ENCODE results near the gene PRSS23.

The PRSS23 gene, protein sequence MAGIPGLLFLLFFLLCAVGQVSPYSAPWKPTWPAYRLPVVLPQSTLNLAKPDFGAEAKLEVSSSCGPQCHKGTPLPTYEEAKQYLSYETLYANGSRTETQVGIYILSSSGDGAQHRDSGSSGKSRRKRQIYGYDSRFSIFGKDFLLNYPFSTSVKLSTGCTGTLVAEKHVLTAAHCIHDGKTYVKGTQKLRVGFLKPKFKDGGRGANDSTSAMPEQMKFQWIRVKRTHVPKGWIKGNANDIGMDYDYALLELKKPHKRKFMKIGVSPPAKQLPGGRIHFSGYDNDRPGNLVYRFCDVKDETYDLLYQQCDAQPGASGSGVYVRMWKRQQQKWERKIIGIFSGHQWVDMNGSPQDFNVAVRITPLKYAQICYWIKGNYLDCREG

DNA sequence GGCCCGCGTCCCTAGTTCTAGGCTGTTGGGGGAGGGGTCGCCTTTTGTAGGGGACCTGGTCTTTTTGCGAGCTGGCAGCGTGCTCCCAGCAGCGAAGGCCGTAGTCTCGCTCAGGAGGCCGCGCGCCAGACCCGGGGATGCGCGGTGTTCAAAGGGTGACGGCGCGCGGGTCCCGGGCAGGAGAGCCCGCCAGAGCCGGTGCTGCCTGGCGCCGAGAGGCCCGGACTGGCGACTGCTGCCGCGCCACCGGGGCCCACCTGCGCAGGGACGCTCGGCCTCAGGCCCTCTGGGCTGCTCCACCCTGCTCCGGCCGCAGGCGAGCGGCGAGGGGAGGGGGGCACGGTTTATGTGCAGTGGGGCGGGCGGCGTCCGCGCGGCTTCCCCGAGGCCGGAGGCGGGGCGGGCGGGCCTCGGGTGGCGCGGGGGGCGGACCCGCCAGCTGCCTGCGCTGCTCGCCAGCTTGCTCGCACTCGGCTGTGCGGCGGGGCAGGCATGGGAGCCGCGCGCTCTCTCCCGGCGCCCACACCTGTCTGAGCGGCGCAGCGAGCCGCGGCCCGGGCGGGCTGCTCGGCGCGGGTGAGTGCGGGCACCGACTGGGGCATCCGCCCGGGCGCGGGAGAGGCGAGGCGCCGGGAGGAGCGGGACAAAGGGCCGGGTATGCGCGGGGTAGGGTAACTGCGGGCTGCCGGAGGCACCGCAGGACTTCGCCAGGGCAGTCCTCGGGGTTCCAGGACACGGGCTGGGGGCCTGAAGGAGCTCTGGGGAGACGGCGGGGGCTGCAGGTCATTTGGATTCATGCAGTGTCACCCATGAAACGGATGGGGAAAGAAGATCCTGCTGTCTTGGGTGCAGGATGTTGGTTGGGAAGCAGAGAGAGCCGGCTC lies at the start of gene PRSS23:
Gene PRSS23 (plus strand): TSS at position 467 of the 884 bp plus-strand sequence. CDS start 7,102 bp downstream, outside the sequence.
- DNase-seq = no peak
- in situ Hi-C loops (cut with HindIII; ENCODE audit: low pct_ligation_motif_present, low sequenced_read_pairs) = no loop called here
- Histone ChIP-seq H3K27ac (peak within 1 kb of the TSS; percentile 90), H3K27me3 (replicated peaks) (no peaks in the 10 kb centered on the region), H3K36me3 (replicated peaks) (peaks cover 5% of the 10 kb centered on the region), H3K4me3 (ENCODE audit: low read depth, low read length) (peak within 1 kb of the TSS; percentile 84)
- TF ChIP-seq, protein P1, sequence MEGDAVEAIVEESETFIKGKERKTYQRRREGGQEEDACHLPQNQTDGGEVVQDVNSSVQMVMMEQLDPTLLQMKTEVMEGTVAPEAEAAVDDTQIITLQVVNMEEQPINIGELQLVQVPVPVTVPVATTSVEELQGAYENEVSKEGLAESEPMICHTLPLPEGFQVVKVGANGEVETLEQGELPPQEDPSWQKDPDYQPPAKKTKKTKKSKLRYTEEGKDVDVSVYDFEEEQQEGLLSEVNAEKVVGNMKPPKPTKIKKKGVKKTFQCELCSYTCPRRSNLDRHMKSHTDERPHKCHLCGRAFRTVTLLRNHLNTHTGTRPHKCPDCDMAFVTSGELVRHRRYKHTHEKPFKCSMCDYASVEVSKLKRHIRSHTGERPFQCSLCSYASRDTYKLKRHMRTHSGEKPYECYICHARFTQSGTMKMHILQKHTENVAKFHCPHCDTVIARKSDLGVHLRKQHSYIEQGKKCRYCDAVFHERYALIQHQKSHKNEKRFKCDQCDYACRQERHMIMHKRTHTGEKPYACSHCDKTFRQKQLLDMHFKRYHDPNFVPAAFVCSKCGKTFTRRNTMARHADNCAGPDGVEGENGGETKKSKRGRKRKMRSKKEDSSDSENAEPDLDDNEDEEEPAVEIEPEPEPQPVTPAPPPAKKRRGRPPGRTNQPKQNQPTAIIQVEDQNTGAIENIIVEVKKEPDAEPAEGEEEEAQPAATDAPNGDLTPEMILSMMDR (IDR thresholded peaks at IDR 0.05; ENCODE audit: low read depth, low read length, missing control alignments) = no peak

DNA sequence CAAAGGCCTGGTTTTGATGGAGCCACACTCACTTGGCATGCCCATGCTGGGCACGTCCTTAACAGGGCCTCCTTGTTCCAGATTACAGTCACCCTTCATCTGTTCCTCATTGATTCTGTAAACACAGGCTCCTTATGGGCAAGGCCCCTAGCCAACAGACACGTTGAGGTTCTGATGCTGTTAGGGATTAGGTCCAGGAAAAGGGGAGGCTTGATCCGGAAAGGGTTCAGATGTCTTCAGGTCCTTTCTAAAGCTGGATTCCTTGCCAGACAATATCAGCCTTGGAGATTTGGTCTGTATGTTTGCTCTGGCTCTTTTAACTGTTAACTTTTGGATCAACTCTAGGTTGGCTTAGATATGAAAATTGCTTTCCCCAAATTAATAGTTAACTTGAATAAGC lies 46.9 kb upstream of the PRSS23 start:
- Histone ChIP-seq H3K27ac (no peak overlapping the region), H3K4me3 (ENCODE audit: low read depth, low read length) (no peak overlapping the region), H3K36me3 (replicated peaks) (no peaks in the 10 kb centered on the region), H3K27me3 (replicated peaks) (no peaks in the 10 kb centered on the region)
- DNase-seq = no peak
- in situ Hi-C loops (cut with HindIII; ENCODE audit: low pct_ligation_motif_present, low sequenced_read_pairs) = no loop called here
- TF ChIP-seq, protein P1 (IDR thresholded peaks at IDR 0.05; ENCODE audit: low read depth, low read length, missing control alignments) = no peak

DNA sequence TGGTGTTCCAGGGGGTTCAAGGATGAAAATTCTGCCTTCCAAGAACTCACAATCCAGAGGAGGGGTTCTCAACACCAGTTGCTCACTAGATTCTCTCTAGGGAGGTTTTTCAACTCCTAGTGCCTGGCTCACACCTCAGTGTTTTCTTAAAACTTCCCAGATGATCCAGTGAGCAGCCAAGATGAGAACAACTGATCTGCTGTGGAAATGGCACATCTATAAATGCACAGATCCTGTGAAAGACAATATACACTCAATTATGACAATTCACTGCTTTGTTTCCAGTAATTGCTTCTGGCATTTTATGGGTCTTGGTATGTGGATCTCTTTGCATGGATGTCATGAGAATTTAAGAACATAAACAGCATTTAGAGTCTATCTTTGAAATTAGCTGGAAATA lies 45.2 kb upstream of the PRSS23 start:
- no peak overlapping the region for H3K4me3 ChIP-seq (ENCODE audit: low read depth, low read length)
- H3K27me3 ChIP-seq (replicated peaks) = no peaks in the 10 kb centered on the region
- no peaks in the 10 kb centered on the region for H3K36me3 ChIP-seq (replicated peaks)
- in situ Hi-C loops (cut with HindIII; ENCODE audit: low pct_ligation_motif_present, low sequenced_read_pairs) = no loop called here
- TF ChIP-seq, protein P1 (IDR thresholded peaks at IDR 0.05; ENCODE audit: low read depth, low read length, missing control alignments) = no peak
- no peak overlapping the region for H3K27ac ChIP-seq
- no peak for DNase-seq

DNA sequence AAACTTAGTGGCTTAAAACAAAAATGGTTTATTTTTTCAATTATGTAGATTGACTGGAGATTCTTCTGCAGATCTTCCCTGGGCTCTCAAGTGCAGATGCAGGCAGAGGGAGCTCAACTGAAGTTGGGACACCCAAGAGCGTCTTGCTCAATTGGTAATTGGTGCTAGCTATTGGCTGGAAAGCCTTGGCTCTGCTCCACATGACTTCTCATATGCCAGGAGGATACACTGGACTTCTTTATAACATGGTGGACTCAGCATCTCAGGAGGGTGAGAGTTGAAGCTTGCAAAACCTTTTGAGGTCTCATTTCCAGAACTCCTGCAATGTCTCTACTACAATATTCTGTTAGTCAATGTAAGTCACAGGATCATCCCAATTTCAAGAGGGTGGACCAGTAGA lies 42.2 kb upstream of the PRSS23 start:
- Histone ChIP-seq H3K27ac (no peak overlapping the region), H3K36me3 (replicated peaks) (no peaks in the 10 kb centered on the region), H3K27me3 (replicated peaks) (no peaks in the 10 kb centered on the region), H3K4me3 (ENCODE audit: low read depth, low read length) (no peak overlapping the region)
- DNase-seq = no peak
- TF ChIP-seq, protein P1 (IDR thresholded peaks at IDR 0.05; ENCODE audit: low read depth, low read length, missing control alignments) = no peak
- in situ Hi-C loops (cut with HindIII; ENCODE audit: low pct_ligation_motif_present, low sequenced_read_pairs) = no loop called here

DNA sequence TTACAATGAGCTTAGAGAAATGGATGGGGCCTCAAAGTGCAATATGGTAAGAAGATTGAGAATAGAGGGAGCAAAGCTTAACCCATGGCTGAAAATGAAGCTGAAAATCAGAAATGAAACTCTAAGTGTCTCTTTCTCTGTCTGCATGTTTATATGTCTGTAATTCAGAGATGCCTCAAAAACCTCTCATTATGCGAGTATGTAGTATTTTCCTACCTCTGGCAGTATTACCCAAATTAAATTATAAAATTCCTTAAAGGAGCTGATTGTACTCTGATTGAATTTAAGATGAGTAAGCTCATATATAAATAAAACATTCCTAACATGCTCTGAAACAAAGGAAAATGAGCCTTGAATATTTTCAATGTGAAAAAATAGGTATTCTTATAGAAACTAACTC lies 39.8 kb upstream of the PRSS23 start:
- in situ Hi-C loops (cut with HindIII; ENCODE audit: low pct_ligation_motif_present, low sequenced_read_pairs) = no loop called here

More for the DNA sequence above, 39.8 kb upstream of the PRSS23 start:
- no peak for DNase-seq
- no peak overlapping the region for H3K27ac ChIP-seq
- H3K27me3 ChIP-seq (replicated peaks) = no peaks in the 10 kb centered on the region
- no peaks in the 10 kb centered on the region for H3K36me3 ChIP-seq (replicated peaks)
- TF ChIP-seq, protein P1 (IDR thresholded peaks at IDR 0.05; ENCODE audit: low read depth, low read length, missing control alignments) = no peak
- H3K4me3 ChIP-seq (ENCODE audit: low read depth, low read length) = no peak overlapping the region

Data from brain microvascular endothelial cell (primary cell).